ENCODE data around the gene TMEM117.

- TF ChIP-seq CTCF (IDR thresholded peaks at IDR 0.05; ENCODE audit: low read length) (no peak), EZH2 (IDR thresholded peaks at IDR 0.05; ENCODE audit: borderline replicate concordance, low read length) (no peak)
Measured at GRCh38 chr12:44286336-44286735, 450.5 kb downstream of the TMEM117 start.

All from OCI-LY1 (cell line).